Measurements from ENCODE around the gene WDPCP.

- no peak for TF ChIP-seq POLR2A (IDR thresholded peaks at IDR 0.05; ENCODE audit: low read depth, low read length)
- no peak for TF ChIP-seq TAF1 (IDR thresholded peaks at IDR 0.05; ENCODE audit: borderline replicate concordance, low read depth, low read length)
- TF ChIP-seq POLR2AphosphoS5 (IDR thresholded peaks at IDR 0.05; ENCODE audit: low read depth, low read length): no peak
Measured at GRCh38 chr2:63422556-63422955, 165.7 kb downstream of the WDPCP start.
